ENCODE measurements around the gene FGF1.

GRCh38 chr5:142667831-142668230 is 18.1 kb downstream of the FGF1 start:
- TF ChIP-seq CTCF (IDR thresholded peaks at IDR 0.05; ENCODE audit: low read depth, low read length) (no peak), EZH2phosphoT487 (IDR thresholded peaks at IDR 0.05; ENCODE audit: low read depth) (no peak)

All from OCI-LY3 (cell line).